ENCODE data around the gene BHMT. TPM values are rescaled to one million over a fixed set of nuclear protein-coding genes. Genes with fewer than 3 reads are reported as not detected.

BHMT gene
- total and polyA plus RNA-seq, 2 experiments from 2014 or later: 2.6 to 4.2 TPM

GRCh38 chr5:79119486-79119885 lies 7.9 kb downstream of the BHMT start:
- H3K27ac ChIP-seq (ENCODE audit: low read depth): no peak overlapping the region
- H2AFZ ChIP-seq: no peak overlapping the region
- no peak overlapping the region for H3K4me2 ChIP-seq
- Mint-ChIP-seq H3K36me3 (ENCODE audit: low read depth) (no peaks in the 10 kb centered on the region), H3K9me3 (no peaks in the 10 kb centered on the region), H3K27ac (no peak overlapping the region), H3K27me3 (ENCODE audit: insufficient read depth, low read depth, poor library complexity) (no peaks in the 10 kb centered on the region), H3K4me3 (no peak overlapping the region), H3K4me1 (no peaks in the 10 kb centered on the region; the same call in 2 of the 3 replicates)
- H3K4me3 ChIP-seq: no peak overlapping the region
- H3K4me1 ChIP-seq (ENCODE audit: insufficient read depth): no peaks in the 10 kb centered on the region
- DNase-seq (ENCODE audit: low spot score): no peak
- H3F3A ChIP-seq (replicated peaks; ENCODE audit: low read depth): no peaks in the 10 kb centered on the region
- no peaks in the 10 kb centered on the region for H4K20me1 ChIP-seq (replicated peaks; ENCODE audit: insufficient read depth)
- no peaks in the 10 kb centered on the region for H3K36me3 ChIP-seq (ENCODE audit: insufficient read depth)
- H3K79me2 ChIP-seq (replicated peaks; ENCODE audit: insufficient read depth): no peaks in the 10 kb centered on the region
- no peak for TF ChIP-seq NANOG (IDR thresholded peaks at IDR 0.05; ENCODE audit: borderline replicate concordance)
- TF ChIP-seq POLR2AphosphoS5 (IDR thresholded peaks at IDR 0.05; ENCODE audit: low read depth): no peak
- no peaks in the 10 kb centered on the region for H3K9me2 ChIP-seq (ENCODE audit: insufficient read depth)
- H3K27me3 ChIP-seq (ENCODE audit: insufficient read depth): peaks cover 1% of the 10 kb centered on the region; the same call in 1 of the 2 replicates
- no peak for ATAC-seq

GRCh38 chr5:79120221-79120620 lies 8.6 kb downstream of the BHMT start:
- Histone ChIP-seq H3K27ac (ENCODE audit: low read depth) (no peak overlapping the region), H3K79me2 (replicated peaks; ENCODE audit: insufficient read depth) (no peaks in the 10 kb centered on the region), H3F3A (replicated peaks; ENCODE audit: low read depth) (no peaks in the 10 kb centered on the region), H3K4me1 (ENCODE audit: insufficient read depth) (no peaks in the 10 kb centered on the region), H3K4me3 (no peak overlapping the region), H3K9me2 (ENCODE audit: insufficient read depth) (no peaks in the 10 kb centered on the region), H3K27me3 (ENCODE audit: insufficient read depth) (no peaks in the 10 kb centered on the region), H3K36me3 (ENCODE audit: insufficient read depth) (no peaks in the 10 kb centered on the region), H3K4me2 (no peak overlapping the region), H4K20me1 (replicated peaks; ENCODE audit: insufficient read depth) (no peaks in the 10 kb centered on the region), H2AFZ (no peak overlapping the region)
- Mint-ChIP-seq H3K4me1 (no peaks in the 10 kb centered on the region; the same call in 2 of the 3 replicates), H3K4me3 (no peak overlapping the region), H3K27me3 (ENCODE audit: insufficient read depth, low read depth, poor library complexity) (no peaks in the 10 kb centered on the region), H3K9me3 (no peaks in the 10 kb centered on the region), H3K36me3 (ENCODE audit: low read depth) (no peaks in the 10 kb centered on the region), H3K27ac (no peak overlapping the region)
- ATAC-seq: no peak
- DNase-seq (ENCODE audit: low spot score): no peak
- TF ChIP-seq CTCF (conservative IDR thresholded peaks at IDR 0.05; ENCODE audit: low read depth in 2 of 2) (no peak), EZH2phosphoT487 (IDR thresholded peaks at IDR 0.05; ENCODE audit: unreplicated experiment) (no peak), NANOG (IDR thresholded peaks at IDR 0.05; ENCODE audit: borderline replicate concordance) (no peak), ZNF331 (CRISPR knock-in tag; IDR thresholded peaks at IDR 0.05; ENCODE audit: low read depth) (no peak), STAT1 (IDR thresholded peaks at IDR 0.05; ENCODE audit: unreplicated experiment) (no peak), ZNF462 (CRISPR knock-in tag; IDR thresholded peaks at IDR 0.05) (no peak), ETS1 (IDR thresholded peaks at IDR 0.05) (no peak), POLR2AphosphoS5 (IDR thresholded peaks at IDR 0.05; ENCODE audit: low read depth) (no peak), CREB1 (CRISPR knock-in tag; IDR thresholded peaks at IDR 0.05; ENCODE audit: low read depth) (no peak), ZNF114 (CRISPR knock-in tag; IDR thresholded peaks at IDR 0.05) (no peak), EZH2 (IDR thresholded peaks at IDR 0.05; ENCODE audit: low read depth, unreplicated experiment) (no peak)

Data from GM23338 (cell line).